ENCODE results near the gene ARHGAP33. TPM values are rescaled to one million over a fixed set of nuclear protein-coding genes. Genes with fewer than 3 reads are reported as not detected.

Gene ARHGAP33
- total and polyA plus RNA-seq, 2 experiments from 2014 or later = 11.6 to 22.1 TPM

DNA sequence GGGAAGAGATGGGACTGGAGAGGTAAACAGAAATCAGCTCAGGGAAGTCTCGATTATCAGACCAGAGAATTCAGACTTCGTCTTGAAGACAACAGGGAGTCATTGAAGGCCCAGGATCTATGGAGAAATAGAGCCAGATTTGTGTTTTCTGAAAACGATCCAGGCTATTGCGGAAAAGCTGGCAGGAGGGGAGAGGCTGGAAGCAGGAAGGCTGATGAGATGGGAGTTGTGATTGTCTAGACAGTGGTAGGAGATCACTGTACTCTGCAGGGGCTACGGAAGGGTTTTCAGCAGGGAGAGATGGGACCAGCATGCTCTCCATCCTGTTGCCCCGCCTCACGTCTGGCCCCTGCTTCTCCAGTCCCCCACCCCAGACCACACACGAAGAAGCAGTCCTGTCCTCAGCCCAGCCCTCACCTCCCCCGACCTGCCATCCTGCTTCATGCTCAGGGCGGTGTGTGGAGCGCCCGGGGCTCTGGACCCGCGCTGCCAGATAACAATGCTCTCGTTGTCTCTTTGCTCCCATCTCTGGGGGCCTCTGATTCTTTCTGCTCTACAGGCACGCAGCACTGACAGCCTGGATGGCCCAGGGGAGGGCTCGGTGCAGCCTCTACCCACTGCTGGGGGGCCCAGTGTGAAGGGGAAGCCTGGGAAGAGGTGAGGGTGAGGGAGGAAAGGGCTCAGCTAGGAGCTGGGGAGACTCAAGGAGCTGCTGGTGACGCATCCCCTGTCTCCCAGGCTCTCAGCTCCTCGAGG is 1.9 kb downstream of the ARHGAP33 start (continued):
- TF ChIP-seq ZNF462 (CRISPR knock-in tag; IDR thresholded peaks at IDR 0.05) (no peak), POLR2AphosphoS5 (IDR thresholded peaks at IDR 0.05; ENCODE audit: low read depth) (no peak), NANOG (IDR thresholded peaks at IDR 0.05; ENCODE audit: borderline replicate concordance) (no peak), EZH2phosphoT487 (IDR thresholded peaks at IDR 0.05; ENCODE audit: unreplicated experiment) (no peak), ETS1 (IDR thresholded peaks at IDR 0.05) (no peak), JUNB (IDR thresholded peaks at IDR 0.05; ENCODE audit: unreplicated experiment) (no peak), EZH2 (IDR thresholded peaks at IDR 0.05; ENCODE audit: low read depth, unreplicated experiment) (no peak)
- TF ChIP-seq, protein P1, sequence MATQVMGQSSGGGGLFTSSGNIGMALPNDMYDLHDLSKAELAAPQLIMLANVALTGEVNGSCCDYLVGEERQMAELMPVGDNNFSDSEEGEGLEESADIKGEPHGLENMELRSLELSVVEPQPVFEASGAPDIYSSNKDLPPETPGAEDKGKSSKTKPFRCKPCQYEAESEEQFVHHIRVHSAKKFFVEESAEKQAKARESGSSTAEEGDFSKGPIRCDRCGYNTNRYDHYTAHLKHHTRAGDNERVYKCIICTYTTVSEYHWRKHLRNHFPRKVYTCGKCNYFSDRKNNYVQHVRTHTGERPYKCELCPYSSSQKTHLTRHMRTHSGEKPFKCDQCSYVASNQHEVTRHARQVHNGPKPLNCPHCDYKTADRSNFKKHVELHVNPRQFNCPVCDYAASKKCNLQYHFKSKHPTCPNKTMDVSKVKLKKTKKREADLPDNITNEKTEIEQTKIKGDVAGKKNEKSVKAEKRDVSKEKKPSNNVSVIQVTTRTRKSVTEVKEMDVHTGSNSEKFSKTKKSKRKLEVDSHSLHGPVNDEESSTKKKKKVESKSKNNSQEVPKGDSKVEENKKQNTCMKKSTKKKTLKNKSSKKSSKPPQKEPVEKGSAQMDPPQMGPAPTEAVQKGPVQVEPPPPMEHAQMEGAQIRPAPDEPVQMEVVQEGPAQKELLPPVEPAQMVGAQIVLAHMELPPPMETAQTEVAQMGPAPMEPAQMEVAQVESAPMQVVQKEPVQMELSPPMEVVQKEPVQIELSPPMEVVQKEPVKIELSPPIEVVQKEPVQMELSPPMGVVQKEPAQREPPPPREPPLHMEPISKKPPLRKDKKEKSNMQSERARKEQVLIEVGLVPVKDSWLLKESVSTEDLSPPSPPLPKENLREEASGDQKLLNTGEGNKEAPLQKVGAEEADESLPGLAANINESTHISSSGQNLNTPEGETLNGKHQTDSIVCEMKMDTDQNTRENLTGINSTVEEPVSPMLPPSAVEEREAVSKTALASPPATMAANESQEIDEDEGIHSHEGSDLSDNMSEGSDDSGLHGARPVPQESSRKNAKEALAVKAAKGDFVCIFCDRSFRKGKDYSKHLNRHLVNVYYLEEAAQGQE (IDR thresholded peaks at IDR 0.05; ENCODE audit: unreplicated experiment) = no peak

Measured in GM23338 (cell line).